Measurements from ENCODE around the gene MYBPC3. TPM values are rescaled to one million over a fixed set of nuclear protein-coding genes. Genes with fewer than 3 reads are reported as not detected.

The MYBPC3 gene
- total RNA-seq, 2 experiments from 2014 or later, result not detected

DNA sequence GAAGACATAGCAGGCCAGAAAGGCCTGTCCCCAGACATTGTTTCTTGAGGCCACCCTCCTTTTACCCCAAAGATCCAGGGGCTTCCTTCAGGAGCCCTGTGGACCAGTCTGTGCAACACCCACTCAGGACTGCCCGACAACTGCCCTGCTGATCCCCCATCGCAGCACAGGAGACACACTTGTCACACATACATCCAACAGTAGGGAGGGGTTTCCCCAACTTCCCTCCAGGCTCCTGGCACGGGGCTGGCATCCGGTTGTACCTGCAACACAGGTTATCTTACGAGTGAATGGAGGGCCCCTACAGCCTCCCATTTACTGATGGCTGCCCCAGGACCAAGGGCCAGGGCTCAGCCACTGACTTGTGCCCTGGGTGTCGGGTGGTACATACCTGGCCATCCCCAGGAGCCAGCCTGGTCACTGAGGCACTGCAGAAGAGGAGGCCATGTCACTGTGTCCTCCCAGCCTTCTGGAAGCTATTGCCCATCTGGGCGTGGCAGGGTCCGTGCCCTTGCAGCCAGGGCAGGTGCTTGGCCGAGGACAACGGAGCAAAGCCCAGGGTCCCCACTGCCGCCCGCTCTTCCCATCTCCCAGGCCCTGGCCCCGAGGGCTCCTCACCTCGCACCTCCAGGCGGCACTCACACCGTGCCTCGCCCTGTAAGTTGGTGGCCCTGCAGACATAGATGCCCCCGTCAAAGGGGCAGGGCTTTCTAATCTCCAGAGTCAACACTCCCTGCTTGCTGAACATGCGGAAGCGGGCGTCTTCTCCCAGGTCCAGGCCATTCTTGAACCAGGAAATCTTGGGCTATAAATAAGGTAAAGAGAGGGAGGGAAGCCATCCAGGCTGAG is 20.8 kb downstream of the MYBPC3 start:
- Mint-ChIP-seq H3K27ac (peak overlapping the region; percentile 18), H3K27me3 (ENCODE audit: low read depth) (no peaks in the 10 kb centered on the region), H3K4me1 (ENCODE audit: low read depth) (no peaks in the 10 kb centered on the region), H3K4me3 (no peak overlapping the region), H3K36me3 (ENCODE audit: low read depth) (peaks cover 3% of the 10 kb centered on the region), H3K9me3 (no peaks in the 10 kb centered on the region)
- DNase-seq, result no peak
- intact Hi-C loops (cut with micrococcal nuclease), result no loop called here
- CTCF ChIA-PET, result no interaction called here

DNA sequence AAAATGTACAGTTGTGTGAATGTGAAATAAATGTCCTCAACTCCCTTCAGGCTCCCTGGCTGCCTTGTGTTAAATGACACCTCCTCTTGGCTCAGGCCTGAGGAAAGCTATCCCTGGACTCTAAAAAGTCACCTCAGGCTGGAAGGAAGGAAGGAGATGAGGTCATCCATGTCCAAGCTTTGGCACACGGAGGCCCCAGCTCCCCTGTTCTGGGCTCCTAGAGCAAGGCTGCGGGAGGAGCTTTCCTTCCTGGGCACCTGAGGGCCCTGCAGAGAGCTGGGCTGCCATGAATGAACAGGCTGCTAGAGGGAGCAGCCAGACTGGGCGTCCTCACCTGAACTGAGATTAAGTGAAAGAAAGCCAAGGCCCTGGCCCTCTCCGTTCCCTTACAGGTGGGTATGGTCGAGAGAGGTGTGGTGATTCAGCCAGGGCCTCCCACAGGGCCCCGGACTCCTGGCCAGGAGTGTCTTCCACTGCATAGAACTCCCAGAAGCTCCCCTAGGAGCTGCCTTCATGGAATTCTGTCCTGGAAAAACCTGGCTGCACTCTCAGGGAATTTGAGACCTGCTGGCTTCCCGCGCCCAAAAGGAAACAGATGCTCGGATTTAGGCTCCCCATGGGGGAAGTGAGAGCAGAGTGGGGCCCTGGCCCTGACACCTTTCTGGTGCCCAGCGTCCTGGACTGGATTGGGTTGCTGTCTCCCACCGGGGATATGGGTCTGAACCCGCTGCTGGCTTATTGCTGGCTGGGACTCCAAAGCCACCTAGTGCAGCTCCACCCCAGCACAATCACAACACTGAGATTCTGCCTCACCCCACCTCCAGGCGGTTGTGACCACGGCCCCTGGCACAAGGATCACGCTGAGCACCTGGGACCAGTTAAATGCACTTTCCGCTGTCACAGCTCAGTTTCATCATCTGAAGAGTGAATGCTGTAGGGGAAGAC is 22.2 kb downstream of the MYBPC3 start:
- Mint-ChIP-seq H3K9me3 (no peaks in the 10 kb centered on the region), H3K4me1 (ENCODE audit: low read depth) (no peaks in the 10 kb centered on the region), H3K27me3 (ENCODE audit: low read depth) (no peaks in the 10 kb centered on the region), H3K36me3 (ENCODE audit: low read depth) (peaks cover 3% of the 10 kb centered on the region), H3K27ac (no peak overlapping the region), H3K4me3 (no peak overlapping the region)
- intact Hi-C loops (cut with micrococcal nuclease), result no loop called here
- no peak for DNase-seq
- CTCF ChIA-PET, result interaction anchor here (1.7 kb wide), 1 partner anchor 79 kb away, joined by 6 read pairs; no protein-coding TSS in a partner anchor

DNA sequence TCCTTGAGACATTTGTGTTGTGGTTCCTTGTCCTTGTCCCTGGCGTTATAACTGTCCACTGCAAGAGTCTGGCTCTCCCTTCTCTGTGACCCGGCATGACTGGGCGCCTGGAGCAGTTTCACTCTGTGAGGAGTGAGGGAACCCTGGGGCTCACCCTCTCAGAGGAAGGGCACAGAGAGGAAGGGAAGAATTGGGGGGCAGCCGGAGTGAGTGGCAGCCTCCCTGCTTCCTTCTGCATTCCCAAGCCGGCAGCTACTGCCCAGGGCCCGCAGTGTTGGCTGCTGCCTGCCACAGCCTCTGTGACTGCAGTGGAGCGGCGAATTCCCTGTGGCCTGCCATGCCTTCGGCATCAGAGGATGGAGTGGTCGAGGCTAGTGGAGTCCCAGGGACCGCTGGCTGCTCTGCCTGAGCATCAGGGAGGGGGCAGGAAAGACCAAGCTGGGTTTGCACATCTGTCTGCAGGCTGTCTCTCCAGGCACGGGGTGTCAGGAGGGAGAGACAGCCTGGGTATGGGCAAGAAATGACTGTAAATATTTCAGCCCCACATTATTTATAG is 23.0 kb downstream of the MYBPC3 start:
- peaks cover 3% of the 10 kb centered on the region for H3K36me3 Mint-ChIP-seq (ENCODE audit: low read depth)
- CTCF ChIA-PET, result interaction anchor here (1.7 kb wide), 1 partner anchor 80 kb away, joined by 6 read pairs; no protein-coding TSS in a partner anchor

DNA sequence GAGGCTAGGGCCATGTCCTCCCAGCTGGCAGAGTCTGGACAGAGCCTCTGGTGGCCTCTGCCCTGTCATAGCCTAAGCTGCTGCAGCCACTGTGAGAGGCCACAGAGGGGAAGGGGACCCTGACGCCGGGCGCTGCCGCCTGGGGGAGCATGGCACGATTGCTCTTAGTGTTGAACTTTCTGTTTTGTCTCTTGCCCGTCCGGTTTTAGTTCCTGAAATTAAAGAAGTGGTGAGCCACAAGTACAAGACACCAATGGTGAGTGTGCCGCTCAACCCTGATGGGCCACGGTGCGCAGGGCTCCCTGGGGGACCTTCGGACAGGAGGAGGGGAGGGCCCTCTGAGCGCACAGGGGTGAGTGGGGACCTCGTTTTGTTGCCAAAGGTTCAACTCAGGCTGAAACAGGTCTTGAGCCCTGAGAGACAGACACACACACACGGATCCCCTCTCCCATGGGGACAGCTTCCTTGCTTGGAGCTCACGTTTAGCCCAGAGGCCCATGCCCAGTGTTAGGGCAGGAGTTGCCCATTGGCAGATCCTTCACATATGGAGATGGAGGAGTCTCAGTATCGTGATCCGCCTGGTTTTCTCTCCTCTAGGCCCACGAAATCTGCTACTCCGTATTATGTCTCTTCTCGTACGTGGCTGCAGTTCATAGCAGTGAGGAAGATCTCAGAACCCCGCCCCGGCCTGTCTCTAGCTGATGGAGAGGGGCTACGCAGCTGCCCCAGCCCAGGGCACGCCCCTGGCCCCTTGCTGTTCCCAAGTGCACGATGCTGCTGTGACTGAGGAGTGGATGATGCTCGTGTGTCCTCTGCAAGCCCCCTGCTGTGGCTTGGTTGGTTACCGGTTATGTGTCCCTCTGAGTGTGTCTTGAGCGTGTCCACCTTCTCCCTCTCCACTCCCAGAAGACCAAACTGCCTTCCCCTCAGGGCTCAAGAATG is 23.8 kb downstream of the MYBPC3 start:
- no peak overlapping the region for H3K27ac Mint-ChIP-seq
- H3K4me3 Mint-ChIP-seq, result no peak overlapping the region
- no peak for DNase-seq
- peaks cover 3% of the 10 kb centered on the region for H3K36me3 Mint-ChIP-seq (ENCODE audit: low read depth)
- H3K9me3 Mint-ChIP-seq, result no peaks in the 10 kb centered on the region
- intact Hi-C loops (cut with micrococcal nuclease), result no loop called here
- H3K4me1 Mint-ChIP-seq (ENCODE audit: low read depth), result no peaks in the 10 kb centered on the region
- no peaks in the 10 kb centered on the region for H3K27me3 Mint-ChIP-seq (ENCODE audit: low read depth)
- CTCF ChIA-PET, result no interaction called here

More for the DNA sequence above, 23.0 kb downstream of the MYBPC3 start:
- H3K27ac Mint-ChIP-seq, result no peak overlapping the region
- no peaks in the 10 kb centered on the region for H3K9me3 Mint-ChIP-seq
- H3K4me3 Mint-ChIP-seq, result no peak overlapping the region
- no peaks in the 10 kb centered on the region for H3K27me3 Mint-ChIP-seq (ENCODE audit: low read depth)
- no peak for DNase-seq
- intact Hi-C loops (cut with micrococcal nuclease), result no loop called here
- H3K4me1 Mint-ChIP-seq (ENCODE audit: low read depth), result no peaks in the 10 kb centered on the region

DNA sequence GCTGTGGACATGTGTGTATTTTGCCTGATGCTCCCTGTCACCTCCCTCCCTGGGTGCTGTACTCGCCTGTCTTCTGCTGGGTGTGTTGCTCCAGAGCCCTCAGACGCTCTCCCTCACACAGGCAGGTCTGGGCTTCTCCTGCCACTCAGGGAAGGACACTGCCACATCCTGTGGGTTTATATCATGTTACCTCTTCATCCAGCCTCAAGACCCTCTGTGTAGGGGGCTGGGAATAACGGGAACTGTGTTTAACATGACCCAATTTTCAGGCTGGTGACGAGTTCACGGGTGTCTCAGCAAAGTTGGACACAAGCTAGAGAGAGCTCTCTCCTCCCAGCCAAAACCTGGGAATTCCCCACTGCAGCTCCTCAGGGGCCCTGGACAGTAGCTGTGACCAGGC is 24.6 kb downstream of the MYBPC3 start:
- CTCF ChIA-PET, result no interaction called here
- no peak for DNase-seq
- Mint-ChIP-seq H3K4me3 (no peak overlapping the region), H3K4me1 (ENCODE audit: low read depth) (no peaks in the 10 kb centered on the region), H3K36me3 (ENCODE audit: low read depth) (peaks cover 5% of the 10 kb centered on the region), H3K27ac (no peak overlapping the region), H3K27me3 (ENCODE audit: low read depth) (no peaks in the 10 kb centered on the region), H3K9me3 (no peaks in the 10 kb centered on the region)
- intact Hi-C loops (cut with micrococcal nuclease), result no loop called here

DNA sequence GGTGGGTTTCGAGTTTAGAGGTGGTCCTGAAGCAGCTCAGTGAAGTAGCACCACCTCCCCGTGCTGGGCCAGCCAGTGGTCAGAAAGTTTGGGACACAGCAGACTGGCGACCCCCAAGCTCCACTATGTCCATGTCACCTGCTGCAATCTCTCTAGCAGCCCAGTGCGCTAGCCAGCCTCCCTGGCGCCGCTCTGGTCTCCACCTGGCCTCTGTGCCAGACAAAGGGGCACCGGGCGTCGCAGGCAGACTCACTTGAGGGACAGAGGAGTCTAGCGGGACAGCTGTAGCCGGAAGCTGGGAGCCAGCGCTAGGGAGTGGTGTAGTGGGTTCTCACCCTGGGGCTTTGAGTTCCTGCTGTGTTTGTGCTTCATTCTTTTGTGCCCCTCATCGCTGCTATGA is 25.5 kb downstream of the MYBPC3 start:
- no peaks in the 10 kb centered on the region for H3K27me3 Mint-ChIP-seq (ENCODE audit: low read depth)
- CTCF ChIA-PET, result interaction anchor here (0.5 kb wide), 1 partner anchor 278 kb away, joined by 3 read pairs; no protein-coding TSS in a partner anchor
- no peak overlapping the region for H3K27ac Mint-ChIP-seq
- H3K36me3 Mint-ChIP-seq (ENCODE audit: low read depth), result peaks cover 5% of the 10 kb centered on the region
- no peak for DNase-seq
- H3K9me3 Mint-ChIP-seq, result no peaks in the 10 kb centered on the region
- no peaks in the 10 kb centered on the region for H3K4me1 Mint-ChIP-seq (ENCODE audit: low read depth)
- H3K4me3 Mint-ChIP-seq, result no peak overlapping the region
- intact Hi-C loops (cut with micrococcal nuclease), result no loop called here

DNA sequence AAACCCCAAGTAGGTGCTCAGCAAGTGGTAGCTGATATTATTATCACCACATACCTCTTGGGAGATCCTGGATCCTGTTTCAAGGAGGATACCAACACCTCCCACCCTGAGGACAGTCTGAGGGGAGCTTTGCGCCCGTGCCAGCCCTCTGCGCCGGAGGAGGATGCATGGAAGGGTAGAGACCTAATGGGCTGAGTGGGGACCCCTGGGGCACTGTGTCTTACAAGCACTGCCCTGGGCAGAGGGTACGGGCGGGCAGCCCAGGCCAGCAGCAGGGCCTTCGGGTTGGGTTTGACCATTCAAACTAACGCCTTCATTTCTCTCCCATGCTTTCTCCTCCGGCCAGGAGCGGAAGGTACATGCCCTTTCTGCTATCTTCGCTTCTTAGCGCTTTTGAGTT is 26.3 kb downstream of the MYBPC3 start:
- intact Hi-C loops (cut with micrococcal nuclease), result no loop called here
- no peak overlapping the region for H3K4me3 Mint-ChIP-seq
- peaks cover 8% of the 10 kb centered on the region for H3K36me3 Mint-ChIP-seq (ENCODE audit: low read depth)
- no peaks in the 10 kb centered on the region for H3K9me3 Mint-ChIP-seq
- CTCF ChIA-PET, result no interaction called here
- DNase-seq, result no peak
- no peaks in the 10 kb centered on the region for H3K4me1 Mint-ChIP-seq (ENCODE audit: low read depth)
- H3K27ac Mint-ChIP-seq, result no peak overlapping the region
- no peaks in the 10 kb centered on the region for H3K27me3 Mint-ChIP-seq (ENCODE audit: low read depth)

DNA sequence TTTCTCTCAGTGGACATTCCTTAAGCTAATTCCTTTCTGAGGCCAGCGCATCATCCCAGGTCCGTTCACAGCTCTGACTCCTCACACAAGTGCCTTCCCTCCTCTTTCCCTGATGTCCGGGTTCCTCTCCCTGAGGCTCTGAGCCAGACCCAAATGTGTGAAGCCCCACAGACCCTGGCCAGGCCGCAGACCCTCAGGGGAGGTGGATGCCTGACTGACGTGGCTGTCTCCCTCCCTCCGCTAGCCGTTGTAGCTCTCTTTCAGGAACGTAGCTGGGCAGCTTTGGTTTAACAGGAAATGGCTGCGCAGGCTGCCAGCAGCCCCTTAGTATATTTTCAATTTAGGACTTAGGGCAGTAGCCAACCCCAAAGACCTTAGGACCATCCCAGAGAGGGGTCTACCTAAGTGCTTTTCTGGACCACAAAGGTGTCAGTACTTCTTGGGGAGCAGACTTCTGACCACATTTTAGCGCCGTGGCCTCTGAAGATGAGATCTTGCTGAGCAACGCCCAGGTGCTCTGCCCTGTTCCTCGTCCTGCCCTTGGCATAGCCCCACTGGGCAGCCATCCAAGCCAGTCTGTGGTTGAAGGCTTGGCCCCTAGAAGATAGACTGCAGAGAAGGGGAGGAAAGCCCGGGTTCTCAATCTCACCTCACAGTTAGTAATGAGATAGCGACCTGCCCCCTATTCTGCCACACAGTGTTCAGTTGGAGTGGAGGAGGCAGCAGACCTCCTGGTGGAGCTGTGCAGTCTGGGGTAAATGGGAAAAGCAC is 27.0 kb downstream of the MYBPC3 start:
- CTCF ChIA-PET, result no interaction called here
- no peak overlapping the region for H3K27ac Mint-ChIP-seq
- no peaks in the 10 kb centered on the region for H3K9me3 Mint-ChIP-seq
- no peak overlapping the region for H3K4me3 Mint-ChIP-seq
- intact Hi-C loops (cut with micrococcal nuclease), result no loop called here
- peaks cover 8% of the 10 kb centered on the region for H3K36me3 Mint-ChIP-seq (ENCODE audit: low read depth)
- H3K27me3 Mint-ChIP-seq (ENCODE audit: low read depth), result no peaks in the 10 kb centered on the region
- DNase-seq, result no peak
- H3K4me1 Mint-ChIP-seq (ENCODE audit: low read depth), result no peaks in the 10 kb centered on the region

DNA sequence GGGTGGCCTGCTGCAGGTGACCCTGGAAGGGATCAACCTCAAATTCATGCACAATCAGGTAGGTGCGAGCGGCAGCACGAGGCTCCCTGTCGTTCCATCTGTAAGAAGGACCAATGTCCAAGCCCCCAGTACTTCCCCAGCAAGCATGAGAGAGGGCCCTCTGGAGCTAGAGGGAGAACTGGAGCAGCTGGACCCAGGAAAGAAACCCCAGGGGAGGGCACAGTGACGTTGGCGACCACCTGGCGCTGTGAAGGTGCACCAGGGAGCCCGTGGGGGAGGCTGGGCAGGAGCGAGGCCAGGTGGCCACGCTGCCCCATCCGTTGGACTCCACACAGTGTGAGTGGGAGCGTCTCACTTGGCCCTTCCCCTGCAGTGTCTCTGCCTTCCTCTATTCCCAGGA is 28.0 kb downstream of the MYBPC3 start:
- no peaks in the 10 kb centered on the region for H3K9me3 Mint-ChIP-seq
- DNase-seq, result no peak
- peaks cover 8% of the 10 kb centered on the region for H3K36me3 Mint-ChIP-seq (ENCODE audit: low read depth)
- intact Hi-C loops (cut with micrococcal nuclease), result no loop called here
- CTCF ChIA-PET, result no interaction called here
- no peaks in the 10 kb centered on the region for H3K4me1 Mint-ChIP-seq (ENCODE audit: low read depth)
- no peak overlapping the region for H3K4me3 Mint-ChIP-seq
- no peaks in the 10 kb centered on the region for H3K27me3 Mint-ChIP-seq (ENCODE audit: low read depth)
- no peak overlapping the region for H3K27ac Mint-ChIP-seq

DNA sequence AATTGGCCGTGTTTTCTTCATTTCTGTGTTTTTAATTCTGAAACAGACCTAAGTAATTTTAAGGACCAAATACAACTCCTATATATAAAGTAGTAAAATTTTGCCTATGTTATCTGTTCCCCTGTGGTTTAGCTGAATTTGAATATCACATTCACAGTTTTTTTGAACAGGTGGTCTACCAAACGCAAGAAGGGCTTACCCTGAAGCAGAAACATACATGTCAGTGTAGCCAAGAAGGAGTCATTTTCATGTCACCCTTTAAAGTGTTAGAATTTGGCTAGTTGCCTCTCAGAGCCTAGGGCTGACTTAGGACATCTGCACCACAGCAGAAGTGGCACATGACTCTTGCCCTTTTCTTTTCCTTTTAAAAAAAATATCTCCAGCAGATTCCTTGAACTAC is 34.3 kb downstream of the MYBPC3 start:
- H3K27me3 Mint-ChIP-seq (ENCODE audit: low read depth), result no peaks in the 10 kb centered on the region
- no peak for DNase-seq
- peaks cover 18% of the 10 kb centered on the region for H3K36me3 Mint-ChIP-seq (ENCODE audit: low read depth)
- CTCF ChIA-PET, result no interaction called here
- no peak overlapping the region for H3K27ac Mint-ChIP-seq
- H3K4me1 Mint-ChIP-seq (ENCODE audit: low read depth), result peaks cover 4% of the 10 kb centered on the region
- no peaks in the 10 kb centered on the region for H3K9me3 Mint-ChIP-seq
- H3K4me3 Mint-ChIP-seq, result no peak overlapping the region
- intact Hi-C loops (cut with micrococcal nuclease), result no loop called here

Measured in activated naive CD4-positive, alpha-beta T cell treated with anti-CD3 and anti-CD28 coated beads for 36 hours (primary cell).